GM19397 (cell line): ENCODE data around the gene GRM8.
"Not testable (repeated sequence)": the region's sequence is repeated elsewhere in the genome, so short reads cannot be mapped to it uniquely, and the experiment has no call there.

ENCODE experiments used
- ATAC-seq: cut with Tn5 transposase; IDR thresholded peaks from one replicate; pipeline ENCODE4 v1.9.1; 2021; ENCODE audit warnings: mild to moderate bottlenecking, moderate library complexity; ENCODE audit not compliant: unreplicated experiment

GRM8 gene

GRCh38 chr7:126931581-126931980, 321.2 kb downstream of the GRM8 start:
- ATAC-seq = no peak

- ATAC-seq = no peak
Measured at GRCh38 chr7:126930166-126930565, 322.6 kb downstream of the GRM8 start.

- no peak for ATAC-seq
Measured at GRCh38 chr7:126924477-126924876, 328.3 kb downstream of the GRM8 start.

DNA sequence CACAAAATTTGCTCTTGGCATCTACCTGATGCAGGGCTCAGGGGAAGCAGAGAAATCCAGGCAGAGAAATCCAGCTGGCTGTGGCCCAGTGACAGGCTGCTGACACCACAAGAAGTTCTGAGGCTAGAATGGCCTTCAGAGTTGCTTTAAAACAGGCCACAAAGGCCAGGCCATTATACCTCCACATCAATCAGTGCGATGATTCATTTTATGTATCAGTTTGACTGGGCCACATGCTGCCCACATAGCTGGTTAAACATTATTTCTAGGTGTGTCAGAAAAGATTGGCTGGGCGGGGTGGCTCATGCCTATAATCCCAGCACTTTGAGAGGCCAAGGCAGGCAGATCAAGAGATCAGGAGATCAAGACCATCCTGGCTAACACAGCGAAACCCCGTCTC, 341.1 kb downstream of the GRM8 start:
- not testable (repeated sequence) for ATAC-seq

DNA sequence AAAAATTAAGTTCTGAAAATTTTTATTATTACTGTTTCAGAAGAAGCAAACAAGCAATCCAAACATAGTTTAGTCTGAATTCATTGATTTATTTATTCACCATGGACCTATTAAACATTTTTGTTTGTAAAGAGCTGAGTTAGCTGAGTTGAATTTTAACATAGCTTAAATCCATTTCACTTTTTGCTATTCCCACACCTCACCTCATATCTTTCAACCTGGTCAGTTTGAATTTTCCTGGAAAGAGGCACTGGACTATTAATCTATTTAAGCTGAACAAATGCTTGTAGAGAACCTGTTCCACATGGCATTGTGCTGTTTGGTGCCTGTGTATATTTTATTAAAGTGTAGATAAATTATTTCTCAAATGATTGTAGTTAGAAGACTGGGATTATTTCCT, 344.2 kb downstream of the GRM8 start:
- not testable (repeated sequence) for ATAC-seq

DNA sequence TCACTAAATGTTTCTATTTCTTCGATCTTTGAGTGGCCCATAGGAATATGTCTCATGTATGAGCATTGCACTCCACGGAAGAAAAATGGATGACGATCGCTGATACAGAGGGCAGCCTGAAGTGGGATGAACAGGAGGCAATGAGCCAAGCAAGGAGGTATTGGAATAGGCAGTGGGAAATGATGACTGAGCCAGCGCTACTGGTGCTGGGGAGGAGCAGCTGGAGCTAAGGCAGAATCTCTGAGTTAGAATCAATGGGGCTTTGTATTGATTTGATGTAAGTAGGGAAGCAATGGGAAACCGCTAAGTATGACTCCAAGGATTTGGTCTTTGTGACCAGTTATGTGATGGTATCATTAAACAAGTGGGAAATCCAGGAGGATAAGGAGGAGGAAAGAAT, 345.1 kb downstream of the GRM8 start:
- ATAC-seq = not testable (repeated sequence)

GRCh38 chr7:126905255-126905654, 347.5 kb downstream of the GRM8 start:
- ATAC-seq = not testable (repeated sequence)

- not testable (repeated sequence) for ATAC-seq
Measured at GRCh38 chr7:126901041-126901765, 351.5 kb downstream of the GRM8 start.

DNA sequence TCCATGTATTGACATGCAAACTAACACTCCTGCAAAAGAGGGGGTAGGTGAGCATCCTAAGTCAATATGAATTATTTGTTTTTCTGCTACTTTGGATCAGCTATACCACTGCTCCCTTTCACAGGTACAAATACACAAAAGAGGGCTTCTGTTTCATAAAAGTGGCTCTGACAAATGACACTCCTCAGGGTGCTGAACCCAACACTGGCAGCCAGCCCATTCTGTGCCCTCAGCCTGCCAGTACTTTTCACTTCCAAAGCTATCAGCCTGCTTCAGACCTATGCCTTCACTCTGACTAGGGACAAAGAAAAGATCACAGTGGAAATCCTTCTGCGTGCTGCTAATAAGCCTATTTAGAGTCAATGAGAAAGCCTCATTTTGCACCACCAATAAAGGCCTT, 364.8 kb downstream of the GRM8 start:
- not testable (repeated sequence) for ATAC-seq

- not testable (repeated sequence) for ATAC-seq
Measured at GRCh38 chr7:126887560-126887959, 365.2 kb downstream of the GRM8 start.

GRCh38 chr7:126882730-126883129, 370.0 kb downstream of the GRM8 start:
- ATAC-seq = not testable (repeated sequence)

GRCh38 chr7:126881908-126882307, 370.8 kb downstream of the GRM8 start:
- ATAC-seq = not testable (repeated sequence)

GRCh38 chr7:126881315-126881714, 371.4 kb downstream of the GRM8 start:
- ATAC-seq = no peak

DNA sequence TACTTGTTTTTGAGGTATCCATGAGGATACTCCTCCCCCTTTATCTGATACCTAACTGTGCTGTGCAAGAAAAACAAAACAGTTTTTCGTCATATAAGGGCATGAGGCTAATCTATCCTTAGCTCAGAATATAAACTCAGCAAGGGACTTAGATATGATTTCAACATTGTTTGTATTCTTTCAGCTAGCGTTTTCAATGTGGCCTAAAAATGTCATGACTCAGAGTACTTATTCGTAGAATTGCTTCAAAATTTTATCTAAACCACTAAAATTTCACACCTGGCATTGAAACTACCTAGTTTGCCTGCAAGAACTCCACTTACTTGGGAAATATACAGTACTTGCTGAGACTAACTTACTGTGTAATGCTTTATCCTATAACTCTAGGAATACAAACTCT, 376.2 kb downstream of the GRM8 start:
- not testable (repeated sequence) for ATAC-seq

- no peak for ATAC-seq
Measured at GRCh38 chr7:126856691-126857291, 395.9 kb downstream of the GRM8 start.

DNA sequence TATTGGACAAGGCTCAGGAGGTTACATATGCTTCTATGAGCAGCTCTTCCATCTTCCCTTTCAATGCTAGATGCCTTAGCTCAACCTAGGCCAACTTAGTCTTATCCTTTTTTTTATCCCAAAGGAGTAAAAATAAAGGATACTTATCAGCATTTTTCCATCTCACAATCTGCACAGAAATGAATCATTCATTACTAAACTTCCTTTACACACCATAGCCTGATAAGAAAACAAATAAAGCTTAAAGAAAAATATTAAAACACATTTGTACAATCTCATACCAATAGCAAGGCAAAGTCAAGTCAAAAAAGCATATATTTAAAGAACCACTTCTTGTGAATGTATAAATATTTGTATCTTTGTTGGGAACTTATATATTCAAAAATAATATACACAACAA, 407.4 kb downstream of the GRM8 start:
- ATAC-seq = no peak

DNA sequence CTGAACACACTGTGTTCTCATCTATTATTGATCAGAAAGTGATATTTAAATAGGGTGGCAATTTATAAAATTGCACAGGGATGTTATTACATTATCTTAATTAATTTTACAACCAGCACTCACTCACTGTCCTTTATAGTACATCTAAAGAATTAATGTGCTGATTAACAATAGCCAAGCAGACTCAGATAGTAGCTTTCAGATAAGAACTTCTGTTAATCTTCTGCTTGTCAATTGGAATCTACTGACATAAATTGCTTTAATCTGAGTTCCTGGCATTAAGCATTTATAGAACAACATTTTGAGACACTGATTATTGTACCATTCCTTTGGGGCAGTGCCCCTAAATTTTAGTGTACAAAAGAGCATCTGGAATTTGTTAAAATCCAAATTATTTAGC, 408.9 kb downstream of the GRM8 start:
- ATAC-seq = no peak

GRCh38 chr7:126843336-126843735, 409.4 kb downstream of the GRM8 start:
- ATAC-seq = no peak

GRCh38 chr7:126842451-126842850, 410.3 kb downstream of the GRM8 start:
- no peak for ATAC-seq

DNA sequence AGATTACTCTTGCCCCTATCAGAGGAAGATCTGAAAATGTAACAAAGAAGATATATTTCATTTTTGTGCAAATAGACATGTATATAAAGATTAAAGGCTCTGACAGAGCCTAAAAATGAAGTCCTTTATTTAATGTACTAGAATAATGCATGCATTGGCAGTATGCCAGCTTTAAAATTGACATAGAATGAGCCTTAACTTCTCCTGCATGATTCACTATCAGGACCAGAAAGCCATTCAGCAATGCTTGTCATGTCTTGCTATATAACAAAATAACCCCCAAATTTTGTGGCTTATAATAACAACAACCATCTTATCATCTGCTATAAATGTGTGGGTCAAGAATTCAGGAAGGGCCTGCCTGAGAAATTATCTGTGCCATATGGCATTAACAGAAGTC, 411.9 kb downstream of the GRM8 start:
- no peak for ATAC-seq

GRCh38 chr7:126839624-126840023, 413.1 kb downstream of the GRM8 start:
- ATAC-seq = no peak

- no peak for ATAC-seq
Measured at GRCh38 chr7:126838194-126838593, 414.5 kb downstream of the GRM8 start.

DNA sequence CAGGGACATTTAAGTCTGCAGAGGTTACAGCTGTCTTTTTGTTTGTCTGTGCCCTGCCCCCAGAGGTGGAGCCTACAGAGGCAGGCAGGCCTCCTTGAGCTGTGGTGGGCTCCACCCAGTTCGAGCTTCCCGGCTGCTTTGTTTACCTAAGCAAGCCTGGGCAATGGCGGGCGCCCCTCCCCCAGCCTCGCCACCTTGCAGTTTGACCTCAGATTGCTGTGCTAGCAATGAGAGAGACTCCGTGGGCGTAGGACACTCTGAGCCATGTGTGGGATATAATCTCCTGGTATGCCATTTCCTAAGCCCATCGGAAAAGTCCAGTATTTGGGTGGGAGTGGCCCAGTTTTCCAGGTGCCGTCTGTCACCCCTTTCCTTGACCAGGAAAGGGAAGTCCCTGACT, 421.5 kb downstream of the GRM8 start:
- ATAC-seq = not testable (repeated sequence)
